Kidney capillary endothelial cell (primary cell): ENCODE data around the gene B3GNT5.
"Not testable (repeated sequence)": the region's sequence is repeated elsewhere in the genome, so short reads cannot be mapped to it uniquely, and the experiment has no call there.

Source experiments
- DNase-seq: peaks from one replicate; pipeline ENCODE4 v3.0.0-alpha.2; 2018; ENCODE audit warnings: low spot score

Gene B3GNT5

DNA sequence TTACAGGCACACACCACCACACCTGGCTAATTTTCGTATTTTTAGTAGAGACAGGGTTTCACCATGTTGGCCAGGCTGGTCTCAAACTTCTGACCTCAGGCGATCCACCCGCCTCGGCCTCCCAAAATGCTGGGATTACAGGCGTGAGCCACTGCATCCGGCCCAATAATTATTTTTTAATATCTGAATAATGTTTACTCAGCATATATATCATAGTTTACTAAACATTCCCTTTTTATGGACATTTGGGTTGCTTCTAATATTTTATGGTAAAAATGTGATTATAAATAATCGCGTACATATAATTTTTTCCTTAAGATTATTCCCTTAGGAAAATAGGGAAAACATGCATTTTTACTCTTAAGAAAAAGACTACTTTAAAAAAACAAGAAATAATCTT is 22.8 kb upstream of the B3GNT5 start:
- DNase-seq: not testable (repeated sequence)

DNA sequence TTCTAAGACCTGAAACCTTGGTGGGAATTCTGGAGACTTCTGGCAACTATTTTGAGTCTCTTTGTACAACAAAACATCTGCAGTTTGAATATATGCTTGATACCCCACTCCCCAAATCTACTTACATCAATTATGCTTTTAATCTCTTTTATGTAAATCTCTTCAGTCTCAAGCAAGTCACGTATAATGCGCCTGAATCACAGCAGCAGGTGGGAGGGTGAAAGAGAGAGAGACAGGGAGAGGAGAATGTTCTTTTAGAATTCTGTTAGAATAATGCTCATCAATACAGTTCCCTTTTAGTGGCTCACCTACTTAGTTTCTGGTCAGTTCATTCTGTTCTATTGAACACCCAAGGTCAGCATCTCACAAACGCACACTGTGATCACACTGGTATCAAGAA is 22.2 kb upstream of the B3GNT5 start:
- DNase-seq: no peak

DNA sequence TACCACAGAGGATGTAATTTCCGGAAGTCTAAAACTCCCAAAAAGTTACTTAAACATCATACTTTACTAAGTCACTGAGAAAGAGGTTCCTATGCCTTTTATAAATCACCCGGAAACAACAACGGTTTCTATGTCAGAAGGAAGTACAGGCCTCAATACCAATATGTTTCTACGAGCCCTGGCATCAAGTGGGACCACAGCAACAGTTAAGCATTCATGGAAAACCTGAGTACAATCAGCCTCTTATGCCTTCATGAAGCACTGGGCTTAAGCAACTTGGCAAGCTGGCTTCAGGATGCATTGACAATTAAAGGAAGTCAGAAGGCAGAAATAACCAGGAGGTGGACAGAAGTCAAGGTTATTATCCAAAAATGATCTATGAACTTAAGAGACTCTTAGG is 19.1 kb upstream of the B3GNT5 start:
- DNase-seq: no peak

DNA sequence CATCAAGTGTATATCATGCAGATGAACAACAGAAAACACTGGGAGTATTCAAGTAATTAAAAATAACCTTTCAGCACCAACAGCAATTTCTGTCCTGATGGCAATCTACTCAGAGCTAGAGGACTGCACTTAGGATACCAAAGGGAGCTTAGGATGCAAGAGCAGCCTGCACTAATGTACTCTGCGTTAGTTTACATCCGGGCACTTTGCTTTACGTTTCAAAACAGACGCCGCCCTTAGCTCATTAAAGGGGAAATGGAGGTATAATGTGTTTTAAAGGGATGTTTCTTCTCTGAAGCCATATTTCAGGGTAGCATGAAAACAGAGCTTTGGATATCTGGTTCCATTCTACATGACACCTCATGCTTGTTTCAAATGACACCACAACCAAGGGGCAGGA is 14.0 kb upstream of the B3GNT5 start:
- DNase-seq: no peak

DNA sequence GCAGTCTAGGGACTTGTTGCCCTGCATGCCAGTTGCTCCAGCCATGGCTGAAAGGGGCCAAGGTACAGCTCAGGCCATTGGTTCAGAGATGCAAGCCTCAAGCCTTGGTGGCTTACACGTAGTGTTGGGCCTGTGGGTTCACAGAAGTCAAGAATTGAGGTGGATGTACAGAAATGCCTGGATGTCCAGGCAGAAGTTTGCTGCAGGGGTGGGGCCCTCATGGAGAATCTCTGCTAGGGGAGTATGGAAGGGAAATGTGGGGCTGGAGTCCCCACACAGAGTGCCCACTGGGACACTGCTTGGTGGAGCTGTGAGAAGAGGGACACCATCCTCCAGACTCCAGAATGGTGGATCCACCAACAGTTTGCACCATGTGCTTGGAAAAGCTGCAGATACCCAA is 10.6 kb upstream of the B3GNT5 start:
- no peak for DNase-seq

DNA sequence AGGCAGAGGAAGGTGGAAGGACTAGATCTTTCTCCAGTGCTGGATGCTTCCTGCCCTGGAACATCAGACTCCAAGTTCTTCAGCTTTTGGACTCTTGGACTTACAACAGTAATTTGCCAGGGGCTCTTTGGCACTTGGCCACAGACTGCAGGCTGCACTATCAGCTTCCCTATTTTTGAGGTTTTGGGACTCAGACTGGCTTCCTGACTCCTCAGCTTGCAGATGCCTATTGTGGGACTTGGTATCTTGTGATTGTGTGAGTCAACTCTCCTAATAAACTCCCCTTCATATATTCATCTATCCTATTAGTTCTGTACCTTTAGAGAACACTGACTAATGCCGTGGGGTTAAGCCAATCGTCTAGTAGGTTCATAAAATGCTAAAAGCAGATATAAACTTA is 8.8 kb upstream of the B3GNT5 start:
- no peak for DNase-seq

DNA sequence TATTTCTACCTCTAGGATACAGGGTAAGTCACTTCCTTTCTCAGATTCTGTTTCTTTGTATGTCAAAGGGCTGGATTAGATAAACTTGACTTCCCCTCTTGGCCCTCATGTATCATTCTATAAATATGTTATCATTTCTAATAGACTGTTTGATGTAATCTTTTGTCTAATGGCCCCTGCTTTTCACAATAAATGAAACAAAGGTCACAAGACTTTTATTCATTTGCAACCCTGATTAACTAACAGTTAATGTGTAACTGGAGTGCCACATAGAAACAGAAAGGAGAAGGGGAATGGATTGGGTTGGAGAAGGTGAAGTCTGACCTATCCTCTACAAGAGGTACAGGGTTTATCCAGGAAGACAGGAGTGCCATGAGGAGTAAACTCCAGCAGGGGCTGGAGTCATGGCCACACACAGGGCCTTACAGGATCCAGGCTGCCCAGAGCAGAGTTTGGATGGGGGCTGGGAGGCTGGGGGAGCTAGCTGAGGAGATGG is 8.0 kb upstream of the B3GNT5 start:
- no peak for DNase-seq

DNA sequence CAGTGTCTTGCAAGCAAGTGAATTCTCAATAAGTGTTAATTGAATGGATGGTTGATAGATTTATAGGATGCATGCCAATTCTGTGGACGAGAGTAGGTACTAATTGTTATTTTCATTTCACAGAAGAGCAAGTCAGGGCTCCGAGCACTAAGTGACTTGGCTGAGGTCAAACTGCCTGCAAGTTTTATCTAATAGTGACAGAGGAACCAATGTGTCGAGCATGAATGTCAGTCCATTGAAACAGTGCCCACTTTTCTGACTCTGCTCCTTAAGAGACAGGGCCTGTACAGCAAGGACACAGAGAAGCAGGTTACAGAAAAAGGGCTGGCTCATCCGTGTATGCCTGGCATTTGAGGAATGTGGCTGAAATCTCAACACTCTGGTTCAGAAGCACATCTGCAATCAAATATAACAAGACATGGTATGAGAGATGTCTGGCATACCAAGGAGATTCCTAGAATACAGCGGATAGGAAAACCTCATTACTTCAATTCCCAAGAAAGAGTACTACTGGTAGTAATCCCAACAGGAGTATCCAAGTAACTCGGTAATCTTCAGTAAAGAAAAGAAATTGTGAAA is 6.0 kb upstream of the B3GNT5 start:
- DNase-seq: no peak

DNA sequence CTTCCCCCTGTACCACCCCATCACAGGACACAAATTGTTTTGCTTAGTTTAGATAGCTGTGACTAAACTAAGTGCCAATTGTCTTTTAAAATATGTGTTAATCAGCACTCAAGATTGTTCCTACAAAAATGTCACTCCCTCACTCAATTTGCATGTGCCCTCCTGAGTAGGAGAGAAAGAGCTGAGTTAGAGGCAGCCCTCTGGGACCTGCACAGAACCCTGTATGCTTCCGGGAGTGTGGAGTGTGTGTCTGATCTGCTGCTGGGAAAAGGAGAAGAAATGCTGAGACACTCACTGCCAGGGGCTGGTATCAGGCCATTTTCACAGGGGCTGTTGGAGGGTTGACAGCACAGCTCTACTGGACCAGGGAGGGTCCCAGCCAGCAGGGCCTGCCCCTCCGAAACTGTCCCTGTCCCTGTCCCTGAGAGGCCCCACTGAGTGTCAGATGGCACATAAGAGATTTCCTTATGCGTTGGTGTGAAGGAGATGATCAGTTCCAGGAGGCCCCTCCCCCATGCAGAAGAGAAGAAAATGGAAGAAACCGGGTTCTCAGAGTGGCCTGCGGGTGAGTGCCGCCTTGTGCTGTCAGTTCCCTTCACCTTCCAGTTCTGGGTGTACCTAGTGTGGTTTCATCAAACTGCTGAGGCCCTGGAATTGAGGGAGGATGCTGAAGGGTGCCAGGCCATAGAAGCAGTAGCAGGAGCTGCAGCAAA is 3.9 kb upstream of the B3GNT5 start:
- DNase-seq: no peak

DNA sequence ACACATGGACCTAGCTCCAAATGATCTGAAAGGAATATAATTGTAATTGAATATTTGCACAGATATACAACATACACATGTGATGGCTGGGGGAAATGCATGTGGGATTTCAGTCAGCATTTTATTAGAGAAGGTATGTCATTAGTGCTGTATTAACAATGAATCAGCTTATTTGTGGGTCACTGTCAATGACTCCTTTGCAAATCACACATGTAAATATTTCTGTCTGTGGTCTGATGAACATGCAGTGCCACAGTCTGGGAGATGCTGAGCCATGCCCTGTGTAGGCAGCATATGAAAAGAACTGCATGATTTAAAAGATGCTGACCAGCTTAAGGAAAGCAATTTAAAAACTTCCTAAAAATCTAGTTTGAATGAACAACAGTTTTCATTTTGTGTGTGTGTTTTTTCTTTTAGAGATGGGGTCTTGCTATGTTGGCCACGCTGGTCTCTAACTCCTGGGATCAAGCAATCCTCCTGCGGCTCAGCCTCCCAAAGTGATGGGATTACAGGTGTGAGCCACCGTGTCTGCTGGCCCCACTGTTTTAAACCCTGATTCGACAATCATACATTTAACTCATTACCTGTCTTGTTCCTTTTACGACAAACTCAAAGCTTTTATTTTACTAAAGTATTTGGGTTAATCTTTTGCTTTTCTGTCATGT is 803 bp upstream of the B3GNT5 start:
- DNase-seq: no peak

DNA sequence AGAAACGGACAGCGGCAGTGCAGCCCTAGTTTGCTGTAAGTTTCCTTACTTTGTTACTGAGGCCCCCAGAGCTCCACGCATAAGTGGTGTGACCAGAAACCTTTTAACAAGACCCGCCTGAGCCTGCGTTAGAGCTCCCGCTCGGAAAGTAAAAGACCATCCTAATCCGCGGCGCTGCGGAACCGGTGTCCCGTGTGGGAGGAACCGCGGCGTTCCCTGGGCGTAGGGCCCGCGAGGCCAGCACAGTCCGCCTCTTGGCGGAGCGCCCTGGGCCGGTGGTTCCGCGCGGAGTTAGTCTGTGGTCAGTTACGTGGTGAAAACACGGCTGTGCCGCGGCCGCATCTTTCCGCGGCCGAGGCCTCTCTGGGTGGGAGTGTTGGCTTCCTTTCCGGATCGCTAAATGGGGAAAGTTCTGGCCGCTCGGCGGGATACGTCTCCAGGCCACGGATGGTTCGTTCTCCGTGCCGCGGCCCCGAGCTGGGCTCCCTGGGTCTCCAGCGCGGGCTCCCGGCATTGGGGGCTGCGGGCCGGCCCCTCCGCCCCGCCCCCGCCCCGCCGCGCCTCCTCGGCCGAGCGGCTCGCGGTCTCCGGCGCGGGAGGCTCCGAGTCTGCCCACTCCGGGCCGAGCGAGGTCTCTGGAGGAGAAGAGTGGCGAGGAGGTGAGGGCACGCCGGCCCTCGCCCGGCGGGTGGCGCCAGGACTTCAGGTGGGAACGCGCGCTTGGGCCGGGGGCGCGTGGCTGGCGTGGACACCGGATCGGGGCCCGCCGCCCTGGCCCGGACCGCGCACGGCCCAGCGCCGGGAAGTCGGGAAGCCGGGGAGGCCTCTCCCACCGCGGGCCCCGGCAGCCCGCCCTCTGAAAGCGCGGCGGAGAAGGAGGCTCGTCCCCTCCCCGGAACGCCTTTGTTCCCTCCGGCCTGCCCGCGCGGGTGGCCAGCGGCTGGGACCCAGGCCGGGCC is 754 bp downstream of the B3GNT5 start:
- DNase-seq: no peak

DNA sequence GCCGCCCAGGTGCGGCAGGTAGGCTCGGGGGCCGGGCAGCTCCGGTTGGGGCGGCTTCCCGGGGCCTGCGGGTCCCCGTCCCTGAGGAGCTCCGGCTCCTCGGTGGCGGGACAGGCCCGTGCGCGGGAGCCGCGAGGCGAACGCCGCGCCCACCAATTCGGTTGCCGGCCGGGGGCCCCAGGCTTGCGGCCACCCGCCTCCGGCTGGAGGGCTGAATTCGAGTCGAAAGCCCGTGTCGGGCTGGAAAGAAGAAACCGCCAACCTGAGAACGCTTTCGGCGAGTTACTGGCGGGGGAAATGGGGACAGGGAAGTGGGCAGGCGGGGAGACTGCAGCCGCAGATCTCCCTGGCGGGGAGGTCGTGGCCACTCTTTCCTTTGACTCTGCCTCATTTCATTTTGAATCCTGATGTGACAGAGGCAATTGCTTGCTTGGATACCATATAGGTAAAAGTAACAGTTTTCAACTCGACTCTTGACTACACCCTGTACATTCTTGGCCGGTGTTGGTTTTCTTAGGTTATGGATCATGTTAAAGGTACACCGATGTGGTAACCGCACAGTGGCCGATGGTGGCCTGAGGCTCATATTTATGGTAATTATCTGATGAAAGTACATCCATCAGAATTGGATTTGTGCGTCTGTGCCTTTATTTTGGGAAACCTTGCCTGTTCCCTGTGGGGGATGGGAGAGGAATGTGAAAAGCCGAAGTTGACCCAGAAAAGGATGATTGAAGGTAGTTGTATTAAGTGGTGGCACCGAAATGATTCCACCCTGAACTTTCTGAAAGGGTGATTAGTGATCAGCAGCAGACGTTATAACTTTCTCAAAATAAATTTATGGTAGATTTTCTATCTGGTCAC is 1.7 kb downstream of the B3GNT5 start:
- no peak for DNase-seq

DNA sequence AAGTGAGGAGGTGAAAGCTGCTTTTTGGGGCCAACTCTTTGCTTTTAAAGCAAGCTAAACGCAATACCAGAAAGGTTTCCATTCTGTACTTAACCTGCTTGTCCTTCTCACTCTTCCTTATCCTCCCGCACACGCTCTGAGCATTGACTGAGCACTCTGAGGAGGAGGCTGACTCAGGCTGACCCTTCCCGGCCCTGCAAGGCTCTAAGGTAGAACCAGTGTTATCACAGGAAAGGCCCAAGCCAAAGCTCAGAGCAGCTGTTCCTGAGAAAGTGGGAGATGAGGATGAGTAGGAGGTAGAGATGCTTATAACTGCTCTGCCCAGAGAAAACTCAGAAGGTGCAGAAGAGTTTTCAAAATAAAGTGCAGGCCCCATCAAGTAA is 2.3 kb downstream of the B3GNT5 start:
- no peak for DNase-seq

DNA sequence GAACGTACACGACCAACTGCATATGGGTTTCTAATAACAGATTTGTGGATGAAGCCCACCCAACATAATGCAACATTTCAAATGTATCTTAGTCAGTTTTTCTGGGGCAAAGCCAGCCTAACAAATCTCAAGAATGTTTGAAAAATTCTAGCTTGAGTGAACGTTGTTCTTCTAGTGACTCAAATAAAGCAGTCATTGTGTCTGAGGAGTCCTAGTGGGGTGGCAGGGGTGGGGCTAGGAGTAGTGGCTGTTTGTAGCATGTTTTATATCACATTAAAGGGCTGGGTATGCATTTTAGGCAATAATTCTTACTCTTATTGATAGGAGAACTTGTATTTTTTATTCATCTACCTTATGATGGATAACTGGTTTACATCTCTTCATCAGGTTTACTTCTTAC is 6.0 kb downstream of the B3GNT5 start:
- DNase-seq: no peak

DNA sequence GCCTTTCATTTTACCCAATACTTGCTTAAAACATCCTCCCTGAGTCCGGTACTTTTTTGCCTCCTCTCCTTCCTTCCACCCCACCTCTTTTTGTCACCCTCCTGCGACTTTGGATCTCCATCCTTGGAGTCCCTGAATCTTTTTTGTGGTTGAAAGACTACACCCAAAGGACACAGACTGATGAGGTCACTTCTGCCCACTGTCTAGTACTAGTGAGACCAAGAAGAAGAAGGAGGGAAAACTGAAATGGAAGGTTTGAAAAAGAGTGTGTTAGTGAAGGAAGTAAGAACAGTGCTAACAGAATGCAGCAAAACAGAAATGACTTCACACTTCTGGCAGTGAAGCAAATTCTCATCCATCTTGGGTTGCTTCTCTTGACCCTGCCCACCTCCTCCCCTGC is 6.6 kb downstream of the B3GNT5 start:
- DNase-seq: no peak

DNA sequence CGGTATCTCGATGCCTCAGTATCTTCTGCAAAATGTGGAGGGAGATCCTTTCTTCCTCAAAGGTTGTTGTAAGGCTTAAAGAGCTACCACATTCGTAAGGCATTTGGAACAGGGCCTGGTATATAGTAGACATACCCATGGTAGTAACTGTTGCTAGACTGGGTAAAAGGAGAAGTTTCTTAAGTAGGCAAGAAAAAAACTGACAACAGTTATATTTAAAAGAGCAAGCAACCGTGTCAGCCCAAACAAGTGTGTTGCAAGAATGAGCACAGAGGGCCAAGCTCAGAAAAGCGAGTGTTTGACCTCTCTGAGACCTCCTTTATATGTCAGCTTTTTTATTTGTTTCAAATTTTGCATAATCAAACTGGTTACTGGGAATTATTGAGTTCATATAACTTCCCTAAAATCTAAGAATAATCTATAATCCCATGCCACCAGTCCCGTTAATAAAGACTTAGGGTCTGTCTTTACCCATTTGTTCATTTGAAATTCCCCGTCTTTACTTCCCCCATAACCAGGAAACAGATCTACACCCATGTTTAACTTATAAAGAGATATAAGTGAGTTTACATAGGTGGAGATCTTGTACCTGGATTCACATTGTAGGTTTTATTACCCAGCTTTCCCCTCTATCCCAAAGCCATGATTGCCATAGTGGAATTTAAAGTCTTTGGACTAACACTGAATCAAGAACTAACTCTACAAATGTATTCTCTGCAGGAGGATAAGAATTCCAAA is 7.3 kb downstream of the B3GNT5 start:
- no peak for DNase-seq

DNA sequence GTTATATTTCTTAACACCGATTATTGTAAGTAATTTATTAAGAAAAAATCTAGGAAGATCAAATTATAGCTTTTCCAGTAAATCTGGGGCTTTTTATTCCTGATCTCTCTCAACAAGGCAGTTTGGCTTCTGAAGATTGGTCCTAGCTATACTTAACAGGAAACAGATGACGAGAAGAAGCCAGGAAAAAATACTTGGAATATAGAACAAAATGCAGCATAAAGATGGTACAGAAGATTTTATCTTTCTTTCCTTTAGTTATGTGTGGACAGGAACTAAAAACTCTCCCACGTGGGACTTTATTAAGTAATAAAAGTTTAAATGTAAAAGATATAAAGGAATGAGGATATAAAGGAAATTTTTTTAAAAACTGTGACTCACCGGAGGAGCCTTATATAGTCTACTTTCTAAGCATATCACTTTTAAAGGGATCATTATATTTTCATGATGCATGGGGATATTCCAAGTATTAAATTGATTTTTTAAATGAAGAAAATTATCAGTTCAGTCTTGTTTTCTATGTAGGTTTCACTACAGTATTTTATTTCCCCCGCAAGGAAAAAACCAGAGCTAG is 8.2 kb downstream of the B3GNT5 start:
- DNase-seq: no peak

DNA sequence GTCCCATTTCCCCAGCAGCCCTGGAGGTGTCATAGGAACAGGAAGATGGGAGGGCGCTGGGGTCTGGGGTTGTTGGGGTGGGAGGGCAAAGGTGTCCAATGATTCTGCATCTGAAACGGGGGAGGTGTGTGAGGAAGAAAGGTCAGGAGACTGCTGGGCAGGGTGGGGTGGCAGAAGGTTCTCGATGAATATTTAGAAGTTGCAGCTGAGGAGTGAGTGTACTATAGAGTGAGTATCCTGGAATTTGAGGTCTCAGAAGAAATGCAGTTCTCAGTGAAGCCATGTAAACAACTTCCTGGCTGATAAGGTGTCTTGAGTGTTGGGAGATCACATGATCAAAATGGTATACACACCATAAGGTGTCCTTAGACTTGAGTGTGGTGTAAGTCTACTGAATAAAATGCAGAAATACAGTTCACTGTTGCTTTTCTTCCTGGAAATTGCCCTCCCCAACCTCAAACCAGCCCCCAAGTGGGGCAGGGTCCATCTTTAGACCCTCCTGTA is 9.9 kb downstream of the B3GNT5 start:
- DNase-seq: no peak

DNA sequence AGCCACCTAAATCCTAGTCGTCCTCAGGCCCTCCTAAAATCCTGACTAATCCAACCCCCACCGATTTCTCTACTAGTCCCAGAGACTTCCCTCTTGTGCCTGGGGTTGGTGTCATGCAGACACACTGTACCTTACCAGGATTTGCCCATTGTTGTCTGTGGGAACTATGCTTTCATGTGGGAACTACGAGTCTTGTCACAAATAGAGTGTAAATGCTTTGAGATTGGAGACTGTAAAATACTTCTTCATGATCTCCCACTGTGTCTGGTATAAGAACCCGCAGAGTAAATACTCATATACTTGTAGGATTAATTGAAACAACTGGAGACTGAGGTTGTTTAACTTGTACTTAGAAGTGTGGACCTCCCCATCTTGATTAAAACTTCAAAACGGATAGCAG is 11.2 kb downstream of the B3GNT5 start:
- no peak for DNase-seq

DNA sequence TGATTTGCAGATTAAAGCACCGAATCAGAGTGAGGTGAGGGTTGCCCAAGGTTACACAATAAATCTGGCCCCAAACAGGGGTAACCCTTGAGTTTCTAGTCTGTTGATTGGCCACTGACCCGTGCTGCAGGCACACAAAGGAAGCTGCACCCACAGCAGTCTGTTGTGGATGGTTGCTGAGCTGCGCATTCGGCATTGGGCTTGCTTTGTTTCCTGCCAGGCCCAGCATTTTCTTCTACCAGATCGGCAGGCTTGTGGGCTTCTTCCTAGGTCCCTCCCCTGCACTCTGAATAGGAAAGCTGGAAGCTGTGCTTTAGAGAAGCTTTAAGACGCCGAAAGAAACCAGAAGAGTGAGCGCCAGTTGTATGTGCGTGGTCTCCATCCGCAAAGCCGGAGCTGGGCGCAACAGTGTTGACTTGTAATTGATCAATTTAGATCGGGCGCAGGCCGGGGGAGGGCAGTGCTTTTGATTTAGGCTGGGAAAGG is 12.1 kb downstream of the B3GNT5 start:
- no peak for DNase-seq
